Measurements from ENCODE around the gene CIB4.
A peak's percentile ranks its signal among the peaks of the same experiment; 100 is the strongest.
"Not testable (repeated sequence)": the region's sequence is repeated elsewhere in the genome, so short reads cannot be mapped to it uniquely, and the experiment has no call there.

CIB4 gene

DNA sequence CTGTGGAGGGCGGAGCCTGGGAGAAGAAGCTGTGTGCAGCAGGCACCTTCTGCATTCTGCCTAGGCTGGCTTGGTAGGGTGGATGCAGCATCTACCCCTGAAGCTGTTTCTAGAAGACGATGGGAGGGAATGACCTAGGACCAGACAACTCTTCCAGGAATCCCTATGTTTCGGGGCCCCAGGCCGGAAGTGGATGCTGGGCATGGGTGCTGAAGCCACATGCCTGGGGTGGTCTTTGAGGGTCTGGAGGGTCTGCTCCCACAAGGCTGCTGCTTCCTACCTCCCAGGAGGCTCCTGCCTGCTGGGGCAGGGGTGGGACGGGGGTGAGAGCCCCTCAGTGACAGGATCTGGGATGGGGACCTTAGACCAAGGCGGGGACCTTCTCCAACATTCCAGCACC, 61.0 kb downstream of the CIB4 start:
- no peak for DNase-seq

DNA sequence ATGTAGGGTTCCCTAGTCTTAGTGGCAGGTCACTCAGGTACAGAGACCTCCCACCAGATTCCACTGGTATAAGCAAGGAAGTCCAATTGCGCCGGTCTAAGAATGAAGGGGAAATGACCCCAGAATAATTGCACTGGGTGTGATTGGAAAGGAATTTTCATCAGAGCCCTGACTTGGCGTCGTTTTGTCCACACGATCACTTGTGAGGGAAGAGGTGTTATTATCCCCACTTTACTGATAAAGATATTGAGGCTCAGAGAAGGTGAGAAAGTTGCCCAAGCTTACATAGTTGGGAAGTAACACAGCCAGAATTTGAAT, 61.5 kb downstream of the CIB4 start:
- no peak for DNase-seq

DNA sequence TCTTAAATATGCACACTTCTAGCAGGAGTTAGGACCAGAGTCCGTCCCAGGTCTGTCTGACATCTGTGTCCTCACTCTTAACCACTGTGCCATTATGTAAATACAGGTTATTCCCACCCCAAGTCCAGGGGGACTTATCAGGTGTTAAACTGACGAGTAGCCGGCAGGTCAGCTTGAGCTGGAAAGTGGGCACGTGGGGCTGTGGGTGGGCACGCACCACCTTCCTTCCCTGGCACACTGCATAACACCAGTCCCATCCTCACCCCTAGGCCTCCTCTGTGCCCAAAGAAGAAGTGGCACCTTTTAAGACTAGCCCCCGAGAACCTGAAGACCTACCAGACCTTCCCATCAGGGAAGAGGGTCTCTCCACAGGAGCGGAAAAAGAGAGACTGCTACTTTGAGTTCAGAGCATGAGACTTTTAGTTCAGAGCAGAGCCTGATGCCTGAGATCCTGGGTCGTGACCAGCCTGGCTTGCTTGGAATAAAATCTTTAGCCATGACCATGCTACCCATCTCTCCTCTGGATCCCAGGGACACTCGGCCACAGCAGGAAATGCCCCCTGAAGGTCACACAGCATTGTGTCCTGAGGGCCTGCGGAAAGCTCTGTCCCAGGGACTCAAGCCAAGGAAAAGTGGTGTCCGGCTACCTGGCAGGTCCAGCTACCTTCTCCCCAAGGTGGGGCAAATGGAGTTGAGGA, 62.0 kb downstream of the CIB4 start:
- DNase-seq: no peak

DNA sequence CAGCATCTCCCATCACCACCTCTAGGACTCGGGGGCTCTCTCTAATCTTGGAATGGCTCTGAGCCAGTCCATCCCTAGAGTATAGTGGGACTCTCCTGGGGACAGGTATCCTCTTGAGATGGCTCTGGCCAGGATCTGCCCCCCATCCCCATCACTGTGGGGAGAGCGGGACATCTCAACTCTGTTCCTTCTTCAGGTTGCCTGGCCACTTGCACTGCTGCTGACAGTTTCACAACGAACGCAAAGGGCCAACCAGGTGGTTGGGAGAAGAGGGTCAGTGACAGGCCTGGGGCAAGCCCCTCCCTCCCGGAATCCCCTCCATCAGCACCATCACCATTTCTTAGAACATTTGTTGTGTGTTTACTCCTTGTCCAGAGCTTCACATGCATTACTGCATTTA, 62.6 kb downstream of the CIB4 start:
- DNase-seq: no peak

DNA sequence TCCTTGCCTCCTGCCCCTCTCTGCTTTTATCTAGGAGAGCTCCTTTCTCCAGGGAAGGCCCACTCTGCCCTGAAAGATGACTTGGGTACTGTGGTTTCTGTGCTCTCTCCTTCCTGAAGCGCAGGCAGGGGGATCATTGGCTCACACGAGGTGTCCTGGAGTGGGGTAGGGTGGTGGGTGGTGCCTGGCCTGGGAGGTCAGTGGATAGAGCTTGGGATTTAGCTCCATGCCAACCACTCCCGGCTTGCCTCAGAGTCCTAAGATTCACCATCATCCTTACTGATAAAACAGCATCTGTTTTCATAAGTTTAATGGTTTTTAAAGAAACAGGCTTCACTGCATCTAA, 63.1 kb downstream of the CIB4 start:
- DNase-seq: no peak

DNA sequence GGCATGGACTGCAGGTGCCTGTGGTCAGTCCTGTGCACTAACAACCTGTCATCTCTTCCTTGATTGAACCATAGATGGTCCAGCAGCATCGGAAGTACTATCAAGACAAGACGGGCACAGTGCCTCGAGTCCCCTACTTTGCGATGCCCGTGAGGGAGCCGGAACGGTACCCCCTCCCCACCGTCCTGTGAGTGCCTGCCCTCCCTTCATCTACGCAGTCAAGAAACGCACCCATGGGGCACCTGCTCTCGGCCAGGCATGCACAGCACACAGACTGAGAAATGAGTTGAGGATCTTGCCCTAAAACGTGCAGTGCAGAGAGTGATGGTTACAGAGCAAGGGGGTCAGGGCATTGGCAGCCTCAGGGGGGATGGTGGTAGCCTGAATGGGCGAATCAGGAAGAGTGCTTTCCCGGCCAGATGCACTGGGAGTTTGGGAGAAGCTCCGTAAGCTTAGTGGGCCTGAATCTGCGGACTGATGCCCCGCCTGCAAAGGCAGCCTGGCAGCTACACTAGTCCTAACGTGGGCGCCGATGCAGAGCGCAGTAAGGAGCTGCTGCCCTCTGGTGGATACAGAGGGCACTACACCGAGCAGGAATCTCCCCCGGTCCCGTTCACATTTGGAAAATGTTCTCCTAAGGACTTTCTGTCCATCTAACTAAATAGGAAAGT, 63.6 kb downstream of the CIB4 start:
- peak; percentile 80 for DNase-seq

DNA sequence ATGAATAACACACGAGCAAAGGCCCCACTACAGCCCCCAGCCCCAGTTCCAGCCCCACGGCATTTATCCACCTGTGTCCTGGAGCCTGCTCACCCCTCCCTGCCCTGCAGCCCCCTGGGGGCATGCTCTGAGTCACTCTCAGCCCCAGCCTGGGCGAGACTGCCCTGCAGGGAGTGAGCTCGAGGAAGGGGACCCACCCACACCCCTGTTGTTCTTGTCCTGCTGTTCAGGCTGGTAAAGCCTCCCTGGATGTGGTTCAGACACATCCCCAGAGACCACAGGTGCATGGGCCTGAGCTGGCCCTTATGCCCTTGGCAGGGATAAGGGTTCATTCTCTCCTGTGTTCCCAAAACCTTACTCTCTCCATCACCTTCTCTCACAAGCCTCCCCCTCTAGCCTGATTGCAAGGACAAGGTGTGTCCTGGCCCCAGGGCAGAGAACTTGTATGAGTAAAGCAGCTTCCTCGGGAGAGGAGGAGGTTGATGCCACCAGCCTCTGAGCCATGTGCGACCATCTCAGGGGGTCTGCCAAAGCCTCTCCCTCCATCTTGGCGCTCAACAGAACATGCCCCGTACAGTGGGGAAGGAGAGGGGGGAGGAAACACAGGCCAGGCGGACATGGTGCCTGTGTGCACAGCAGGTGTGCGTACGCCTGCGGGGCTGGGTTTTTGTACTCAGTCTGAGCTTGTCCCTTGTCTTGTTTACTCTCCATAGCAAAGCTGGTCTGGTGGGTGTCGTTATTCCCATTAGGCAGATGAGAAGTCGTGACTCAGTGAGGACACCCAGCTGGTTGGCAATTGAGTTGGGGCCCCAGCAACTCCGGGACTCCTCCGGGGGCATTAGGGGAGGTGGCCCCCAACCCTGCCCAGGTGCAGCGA, 64.4 kb downstream of the CIB4 start:
- DNase-seq: no peak

DNA sequence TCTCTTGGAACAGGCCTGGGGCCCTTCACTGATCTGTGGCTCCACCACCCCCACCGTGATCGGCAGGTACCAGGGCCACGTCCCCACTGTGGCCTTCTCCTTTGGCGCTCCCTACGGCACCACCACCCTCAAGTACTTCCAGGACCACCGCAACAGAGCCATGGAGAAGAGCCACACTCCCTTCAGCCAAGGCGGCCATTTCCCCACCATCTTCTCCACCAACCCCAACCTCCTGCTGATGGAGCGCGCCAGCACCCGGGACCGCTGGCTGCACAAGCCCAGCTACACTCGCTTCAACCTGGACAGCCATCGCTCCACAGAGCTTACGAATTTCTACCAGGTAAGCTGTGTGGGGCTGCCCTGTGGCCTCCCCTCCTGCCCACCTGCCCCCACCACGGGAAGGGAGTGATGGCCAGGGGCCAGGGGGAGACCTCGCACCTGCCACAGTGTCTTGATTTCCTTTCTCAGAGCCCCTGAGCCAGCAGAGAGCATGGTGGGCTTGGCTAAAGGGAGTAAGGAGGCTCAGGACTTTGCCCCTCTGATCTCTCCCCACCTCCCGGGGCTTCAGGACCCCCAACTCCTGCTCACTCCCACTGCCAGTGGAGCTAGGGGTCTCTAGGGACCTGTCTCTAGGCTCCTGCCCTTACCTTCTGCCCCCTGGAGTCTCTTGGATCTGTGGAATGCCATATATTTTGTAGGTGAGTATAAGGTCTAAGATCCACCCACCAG, 65.2 kb downstream of the CIB4 start:
- DNase-seq: no peak

DNA sequence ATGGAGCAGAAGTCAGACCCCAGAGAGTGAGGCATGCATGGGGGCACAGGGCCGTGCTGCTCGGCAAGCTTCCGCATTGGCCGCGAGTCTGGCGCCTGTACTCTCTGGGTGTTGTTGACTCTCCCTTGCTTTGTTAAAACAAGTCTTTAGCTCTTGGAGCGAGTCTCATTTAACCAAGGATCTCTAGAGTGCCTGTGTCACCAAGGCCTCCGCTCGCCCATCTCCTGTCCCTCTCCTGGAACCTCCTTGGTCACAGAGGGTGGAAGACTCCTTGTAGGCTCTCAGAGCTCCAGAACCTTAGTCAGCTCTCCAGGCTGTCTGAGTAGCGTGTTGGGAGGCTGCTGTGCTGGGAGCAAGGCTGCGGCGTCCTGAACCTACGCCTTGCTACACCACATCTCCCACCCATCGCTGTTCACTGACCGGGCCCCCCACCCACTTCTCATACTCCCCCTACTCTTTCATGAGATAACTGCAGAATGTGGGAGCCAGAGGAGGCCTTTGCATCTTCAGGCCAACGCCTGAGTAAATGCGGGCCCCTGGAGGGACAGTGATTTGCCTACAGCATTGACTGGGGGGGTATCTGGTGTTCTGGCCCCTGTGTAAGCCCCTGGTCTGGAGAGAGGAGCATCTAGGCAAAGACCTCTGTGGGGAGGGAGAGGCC, 66.1 kb downstream of the CIB4 start:
- no peak for DNase-seq

DNA sequence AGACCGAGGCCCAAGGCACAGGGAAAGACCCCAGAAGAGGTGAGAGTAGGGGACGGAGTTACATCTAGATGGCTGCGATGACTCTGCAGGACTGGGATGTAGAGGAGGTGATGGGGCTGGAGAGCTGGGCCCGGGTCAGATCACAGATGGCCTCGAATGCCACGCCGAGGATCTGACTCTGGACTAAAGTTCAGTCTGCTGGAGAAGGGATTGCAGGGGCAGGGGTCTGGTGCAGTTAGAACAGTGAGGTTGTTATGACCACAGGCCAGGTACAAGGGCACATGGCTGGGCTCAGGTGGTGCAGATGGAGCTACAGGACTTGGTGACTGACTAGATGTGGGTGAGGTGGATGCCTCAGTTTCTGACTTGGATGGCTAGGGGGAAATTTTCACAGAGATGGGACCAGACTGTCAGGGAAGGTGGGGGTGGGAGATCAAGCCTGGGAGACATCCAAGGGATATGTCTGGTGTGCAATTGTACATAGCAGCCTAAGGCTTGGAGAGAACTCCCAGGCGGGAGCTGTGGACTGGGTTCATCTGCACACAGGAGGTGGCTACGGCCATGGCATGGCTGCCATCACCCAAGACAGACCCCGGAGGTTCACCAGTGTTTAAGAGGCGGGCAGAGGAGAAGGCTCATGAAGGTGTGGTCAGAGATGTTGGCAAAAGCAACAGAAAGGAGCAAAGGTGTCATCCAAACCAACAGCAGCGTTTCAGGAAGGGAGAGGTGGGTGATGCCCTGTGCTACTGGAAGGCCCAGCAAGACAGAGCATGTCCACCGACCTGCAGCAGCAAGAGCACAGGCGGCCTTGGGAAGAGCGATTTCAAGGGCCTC, 66.9 kb downstream of the CIB4 start:
- no peak for DNase-seq

DNA sequence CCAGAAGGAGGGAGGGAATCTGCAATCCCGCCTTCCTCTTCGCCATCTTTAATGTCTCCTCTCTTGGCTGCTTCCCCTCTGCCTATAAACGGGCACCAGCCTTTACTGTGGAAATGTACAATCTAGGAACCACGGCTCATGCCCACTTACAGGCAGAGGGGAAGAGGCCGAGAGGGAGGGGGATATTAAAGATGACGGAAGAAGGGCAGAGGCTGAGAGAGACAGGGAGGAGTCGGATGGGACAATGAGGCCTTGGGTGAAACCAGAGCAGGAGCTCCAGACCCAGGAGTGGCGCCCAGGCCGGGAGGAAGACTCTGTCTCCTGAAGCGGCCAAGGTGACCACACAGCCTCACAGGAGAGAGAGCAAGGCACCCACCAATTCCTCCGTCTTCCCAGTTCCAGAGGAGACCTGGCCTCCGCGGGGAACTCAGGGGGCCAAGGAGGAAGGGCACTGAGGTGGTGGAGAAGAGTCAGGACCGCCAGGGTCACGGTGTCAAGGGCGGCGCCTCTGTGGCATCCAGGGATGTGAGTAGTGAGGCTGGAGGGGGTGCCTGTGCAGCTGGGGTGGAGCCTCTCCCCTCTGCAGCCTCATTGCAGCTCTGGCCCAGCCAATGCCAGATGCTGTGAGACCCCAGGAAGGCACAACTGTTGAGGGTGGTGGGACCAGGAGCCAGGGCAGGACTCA, 67.8 kb downstream of the CIB4 start:
- DNase-seq: no peak

DNA sequence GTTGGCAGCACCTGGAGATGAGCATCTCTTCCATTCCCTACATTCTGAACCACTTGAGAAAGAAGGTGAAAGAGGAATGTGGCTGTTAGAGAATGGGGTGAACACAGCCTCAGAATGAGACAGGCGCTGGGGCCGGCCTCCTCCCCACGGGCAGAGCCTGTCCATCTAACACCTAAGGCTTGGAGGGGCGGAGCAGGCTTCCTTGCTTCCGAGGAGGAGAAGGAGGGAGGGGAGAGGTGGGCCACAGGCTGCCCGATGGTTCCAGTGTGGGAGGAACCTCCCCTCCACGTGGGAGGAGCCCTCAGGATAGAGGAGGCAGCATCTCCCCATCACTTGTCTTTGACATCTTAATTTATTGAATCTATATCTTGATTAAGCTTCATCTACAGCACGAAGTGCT, 68.6 kb downstream of the CIB4 start:
- DNase-seq: no peak

DNA sequence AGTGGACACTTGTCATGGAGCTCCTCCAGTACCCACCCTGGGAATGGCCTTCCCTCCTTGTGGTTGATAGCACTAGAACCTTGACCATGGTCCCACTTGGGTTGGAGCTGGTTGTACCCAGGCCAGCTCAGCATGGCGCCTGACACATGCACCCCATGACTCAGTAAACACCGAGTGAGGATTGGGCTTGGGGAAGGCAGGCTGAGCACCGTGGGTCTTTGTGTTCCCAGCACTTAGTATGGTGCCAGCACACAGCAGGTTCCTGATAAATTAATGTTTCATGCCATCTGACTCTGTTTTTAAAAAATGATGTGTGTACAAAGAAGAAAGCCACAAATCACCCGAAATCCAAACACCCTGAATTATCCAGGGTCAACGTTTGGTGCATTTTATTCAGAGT, 69.8 kb downstream of the CIB4 start:
- no peak for DNase-seq

DNA sequence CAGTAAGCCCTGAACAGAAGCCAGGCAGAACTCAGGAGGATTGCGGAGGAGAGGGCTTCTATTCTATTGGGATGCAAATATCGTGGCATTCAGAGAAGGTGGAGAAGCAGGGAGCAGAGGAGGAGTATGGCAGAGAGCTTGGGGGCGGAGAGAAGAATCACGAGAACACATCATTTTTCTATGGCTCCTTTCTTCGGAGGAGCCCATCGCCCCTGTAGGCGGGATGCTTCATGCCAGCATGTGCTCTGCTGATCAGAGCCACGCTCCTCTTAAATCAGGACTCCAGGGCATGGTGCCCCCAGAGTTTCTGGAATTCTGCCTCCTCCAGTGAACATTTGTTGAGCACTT, 71.1 kb downstream of the CIB4 start:
- DNase-seq: no peak

DNA sequence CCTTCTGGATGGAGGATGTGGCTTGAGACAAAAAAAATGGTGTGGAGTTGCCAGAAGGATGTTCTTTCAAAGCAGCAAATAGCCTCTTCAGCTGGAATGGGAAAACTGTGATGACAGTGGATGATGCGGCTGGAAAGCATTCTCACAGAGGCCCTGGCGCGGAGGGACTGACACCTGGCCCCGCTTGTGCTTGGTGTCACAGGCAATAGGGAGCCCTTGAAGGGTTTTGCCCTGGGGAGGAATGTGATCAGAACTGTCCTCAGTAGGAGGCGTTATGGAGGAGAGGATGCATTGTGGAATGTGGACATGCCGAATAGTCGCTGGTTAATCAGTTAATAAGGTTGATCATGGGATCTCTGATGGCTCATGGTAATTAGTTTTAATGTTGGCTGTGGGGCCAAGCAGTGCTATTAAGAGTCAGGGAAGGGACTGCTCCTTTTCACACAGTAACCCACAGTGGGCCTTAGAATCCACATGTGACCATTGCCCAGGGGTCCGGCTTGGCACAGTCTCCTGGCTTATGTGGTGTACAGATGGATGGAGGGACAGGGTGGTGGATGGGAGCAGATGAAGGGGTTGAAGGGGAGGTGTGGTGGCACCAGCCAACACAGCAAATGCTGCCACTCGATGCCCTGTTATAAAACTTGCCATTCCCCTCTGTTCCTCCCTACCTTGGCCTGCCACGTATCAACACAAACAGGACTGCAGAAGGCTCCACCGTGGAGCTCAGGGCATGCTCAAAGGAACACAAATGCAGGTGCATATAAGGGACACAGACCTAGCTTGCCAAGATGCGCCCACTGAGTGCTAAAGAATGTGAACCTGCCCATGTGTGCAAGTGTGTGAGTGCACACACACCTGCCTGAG, 71.7 kb downstream of the CIB4 start:
- no peak for DNase-seq

DNA sequence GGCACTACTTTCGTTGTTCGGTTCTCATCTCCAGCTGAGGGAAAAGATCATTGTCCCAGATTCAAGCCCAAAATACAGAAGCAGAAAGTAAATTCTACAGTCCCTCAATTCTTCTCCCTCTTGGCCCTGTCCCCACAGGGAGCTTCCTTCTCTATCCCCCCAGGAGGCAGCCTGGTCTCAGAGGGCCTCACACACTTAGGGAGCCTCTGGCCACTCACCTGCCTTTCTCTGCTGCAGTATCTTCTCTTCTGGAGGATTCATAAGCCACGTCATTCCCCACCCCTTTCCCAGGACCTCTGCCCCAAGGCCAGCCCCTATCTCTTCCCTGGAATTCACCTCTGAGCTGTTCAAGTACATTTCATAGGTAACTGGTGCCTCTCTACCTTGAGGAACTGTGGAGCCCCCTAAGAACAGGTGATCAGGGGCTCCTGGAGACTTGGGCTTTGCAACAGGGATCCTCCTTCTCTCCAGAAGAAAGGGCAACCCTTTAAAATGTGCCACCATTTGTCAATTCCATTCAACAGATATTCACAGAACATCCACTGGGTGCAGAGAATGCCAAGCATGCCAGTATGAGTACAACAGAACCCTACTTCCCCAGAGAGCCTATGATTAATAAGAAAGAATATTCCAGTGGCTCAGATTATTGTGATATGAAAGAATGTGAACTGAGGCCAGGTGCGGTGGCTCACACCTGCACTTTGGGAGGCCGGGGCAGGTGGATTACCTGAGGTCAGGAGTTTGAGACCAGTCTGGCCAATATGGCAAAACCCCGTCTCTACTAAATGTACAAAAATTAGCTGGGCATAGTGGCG, 72.9 kb downstream of the CIB4 start:
- no peak for DNase-seq

DNA sequence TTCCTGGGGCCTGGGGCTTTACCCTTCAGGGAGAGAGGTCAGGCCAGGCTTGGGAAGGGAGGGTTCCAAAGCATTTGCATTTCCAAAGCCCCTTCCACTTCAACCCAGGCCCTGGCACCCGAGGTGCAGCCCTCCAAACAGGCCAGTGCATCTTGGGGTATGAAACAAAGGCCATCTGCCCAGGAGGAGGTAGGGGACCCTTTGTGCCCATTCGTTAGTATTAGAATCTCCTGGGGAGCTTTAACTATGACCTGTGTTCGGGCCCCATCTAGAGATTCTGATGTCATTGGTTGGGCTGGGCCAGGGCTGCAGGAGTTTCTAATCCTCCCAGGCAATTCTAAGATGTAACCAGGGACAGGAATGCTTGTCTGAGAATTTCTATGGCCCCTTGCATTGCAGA, 73.6 kb downstream of the CIB4 start:
- DNase-seq: no peak

DNA sequence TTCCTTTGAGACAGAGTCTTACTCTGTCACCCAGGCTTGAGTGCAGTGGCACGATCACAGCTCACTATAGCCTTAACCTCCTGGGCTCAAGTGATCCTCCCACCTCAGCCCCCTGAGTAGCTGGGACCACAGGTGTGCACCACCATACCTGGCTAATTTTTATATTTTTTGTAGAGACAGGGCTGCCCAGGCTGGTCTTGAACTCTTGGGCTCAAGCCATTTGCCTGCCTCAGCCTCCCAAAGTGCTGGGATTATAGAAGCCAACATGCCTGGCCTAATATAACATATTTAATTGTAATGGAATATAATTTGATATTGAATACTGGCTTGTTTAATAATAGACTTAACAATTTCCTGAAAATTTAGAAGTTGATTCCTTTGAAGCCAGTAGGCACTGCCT, 74.4 kb downstream of the CIB4 start:
- DNase-seq: not testable (repeated sequence)

DNA sequence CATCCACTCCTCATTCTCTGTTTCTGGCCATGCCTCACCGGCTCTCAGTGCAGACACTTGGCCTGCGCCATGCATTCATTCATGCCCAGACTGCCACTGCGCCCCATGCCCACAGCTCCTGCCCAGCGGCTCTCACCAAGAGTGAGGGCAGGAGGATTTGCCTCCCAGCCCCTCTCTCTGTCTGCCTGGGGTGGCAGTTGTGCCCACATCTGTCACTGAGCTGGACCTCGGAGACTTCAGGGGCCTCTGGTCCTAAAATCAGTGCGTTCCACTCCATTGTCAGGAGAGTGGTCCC, 75.1 kb downstream of the CIB4 start:
- DNase-seq: no peak

DNA sequence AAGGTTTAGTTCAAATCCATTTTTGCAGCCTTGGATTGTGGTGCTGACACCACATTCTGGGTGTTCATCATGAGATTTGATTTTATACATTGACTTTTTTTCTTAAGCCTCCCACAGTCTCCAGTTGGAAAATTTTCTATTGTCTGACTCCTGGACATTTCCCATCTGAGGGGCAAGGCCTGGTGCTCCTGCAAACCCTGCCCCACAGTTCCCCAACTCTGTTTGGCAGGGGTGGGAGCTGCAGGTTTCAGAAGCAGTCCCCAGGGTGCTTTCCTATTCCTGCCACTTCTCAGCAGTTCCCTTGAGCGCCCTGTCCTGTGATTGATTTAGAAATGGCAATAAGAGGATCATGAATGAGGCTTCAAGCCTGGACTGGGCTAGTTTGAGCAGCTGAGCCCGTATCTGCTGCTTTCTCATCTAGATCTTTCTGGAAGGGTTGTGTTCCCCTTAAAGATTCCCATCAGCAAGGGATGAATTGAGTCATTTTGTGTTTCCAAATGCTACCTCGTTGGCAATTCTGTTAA, 77.0 kb downstream of the CIB4 start:
- no peak for DNase-seq

Measured in hematopoietic multipotent progenitor cell treated with erythropoietin and hydrocortisone succinate and interleukin-3 and kit ligand, for 6 days (in vitro differentiated cells).